UCSD-AML1 (cell line): ENCODE measurements around the gene MOK.
"Not testable (repeated sequence)": the region's sequence is repeated elsewhere in the genome, so short reads cannot be mapped to it uniquely, and the experiment has no call there.

Experiments
- DNase-seq: peaks from one replicate; lab custom pipeline; 2025; ENCODE audit not compliant: unreplicated experiment; lab: John Stamatoyannopoulos, UW

The MOK gene, protein sequence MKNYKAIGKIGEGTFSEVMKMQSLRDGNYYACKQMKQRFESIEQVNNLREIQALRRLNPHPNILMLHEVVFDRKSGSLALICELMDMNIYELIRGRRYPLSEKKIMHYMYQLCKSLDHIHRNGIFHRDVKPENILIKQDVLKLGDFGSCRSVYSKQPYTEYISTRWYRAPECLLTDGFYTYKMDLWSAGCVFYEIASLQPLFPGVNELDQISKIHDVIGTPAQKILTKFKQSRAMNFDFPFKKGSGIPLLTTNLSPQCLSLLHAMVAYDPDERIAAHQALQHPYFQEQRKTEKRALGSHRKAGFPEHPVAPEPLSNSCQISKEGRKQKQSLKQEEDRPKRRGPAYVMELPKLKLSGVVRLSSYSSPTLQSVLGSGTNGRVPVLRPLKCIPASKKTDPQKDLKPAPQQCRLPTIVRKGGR

DNA sequence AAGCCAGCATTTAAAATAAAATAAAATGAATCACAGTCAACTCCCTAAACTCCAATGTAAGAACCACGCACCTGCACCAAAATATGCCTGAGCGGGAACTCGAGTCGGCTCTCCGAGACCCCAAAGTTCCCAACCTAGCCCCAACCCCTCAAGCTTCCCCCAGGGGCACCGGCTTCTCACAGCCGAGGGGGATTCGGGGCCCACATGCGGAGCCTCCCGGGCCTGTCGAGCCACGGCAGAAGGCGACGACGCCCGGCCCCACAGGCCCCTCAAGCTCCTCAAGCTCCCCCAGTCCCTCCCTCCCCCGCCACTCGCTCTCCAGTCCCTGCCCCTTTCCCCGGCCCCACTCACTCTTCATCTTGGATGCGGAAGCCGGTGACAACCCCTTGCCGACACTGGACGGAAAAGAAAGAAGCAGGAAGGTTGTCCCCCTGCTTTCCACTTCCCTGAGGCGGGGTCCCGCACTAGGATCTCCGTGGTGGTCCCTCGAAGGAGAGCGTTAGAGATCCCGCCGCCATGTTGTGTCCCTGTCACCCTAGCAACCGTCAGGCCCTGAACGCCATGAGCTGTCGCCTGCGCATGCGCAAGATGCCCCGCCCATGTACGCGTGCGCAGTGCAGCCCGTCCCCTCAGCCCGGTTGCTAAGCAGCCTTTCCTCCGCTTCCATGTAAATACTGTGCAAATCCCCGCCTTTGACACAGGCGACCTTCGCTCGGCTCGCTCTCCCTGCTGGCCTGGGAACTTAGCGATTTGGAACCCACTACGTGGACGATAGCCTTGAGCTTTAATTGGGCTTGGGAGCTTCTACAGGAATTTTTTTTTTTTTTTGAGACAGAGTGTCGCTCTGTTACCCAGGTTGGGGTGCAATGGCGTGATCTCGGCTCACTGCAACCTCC is at the start of gene MOK:
Gene MOK, minus strand, starts transcription at position 554 of the 896 bp plus-strand sequence. Its CDS starts 196 bp downstream, at position 358.
- DNase-seq, result peak; percentile 98

DNA sequence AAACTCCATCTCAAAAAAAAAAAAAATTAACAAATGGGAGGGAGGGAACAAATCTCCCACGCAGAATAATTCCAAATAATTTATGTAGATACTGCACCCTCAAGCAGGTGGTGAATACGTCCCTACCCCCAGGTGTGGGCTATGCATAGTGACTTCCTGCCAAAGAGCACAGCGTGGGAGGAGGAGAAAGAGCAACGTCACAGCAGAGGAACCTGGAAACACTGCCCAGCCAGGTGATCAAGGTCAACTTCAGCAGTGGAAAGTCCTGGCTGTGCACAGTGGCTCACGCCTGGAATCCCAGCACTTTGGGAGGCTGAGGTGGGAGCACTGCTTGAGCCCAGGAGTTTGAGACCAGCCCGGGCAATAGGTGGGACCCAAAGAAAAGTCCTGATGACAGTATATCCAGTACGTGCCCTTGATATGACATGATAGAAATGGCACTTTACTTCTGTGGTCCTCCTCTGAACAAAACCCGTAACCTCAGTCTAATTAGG is 48.2 kb upstream of the MOK start:
- no peak for DNase-seq

DNA sequence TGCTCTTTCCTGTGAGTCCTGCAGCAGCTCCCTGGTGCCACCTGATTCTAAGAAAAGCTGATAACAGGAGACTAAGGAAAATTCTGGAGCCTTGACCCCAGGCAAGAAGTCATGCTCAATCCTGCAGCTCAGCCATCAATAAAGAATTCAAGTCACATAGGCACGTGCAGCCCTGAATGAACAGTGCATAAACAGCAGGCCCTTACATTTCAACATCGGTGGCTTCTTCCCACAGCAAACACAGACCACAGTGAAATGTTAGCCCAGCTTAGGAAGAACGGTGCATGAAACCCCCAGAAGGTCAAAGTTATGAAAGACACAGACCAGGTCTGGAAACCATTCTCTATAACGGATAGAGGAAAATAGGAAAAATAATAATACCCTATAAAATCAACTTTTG is 47.2 kb upstream of the MOK start:
- DNase-seq, result no peak

DNA sequence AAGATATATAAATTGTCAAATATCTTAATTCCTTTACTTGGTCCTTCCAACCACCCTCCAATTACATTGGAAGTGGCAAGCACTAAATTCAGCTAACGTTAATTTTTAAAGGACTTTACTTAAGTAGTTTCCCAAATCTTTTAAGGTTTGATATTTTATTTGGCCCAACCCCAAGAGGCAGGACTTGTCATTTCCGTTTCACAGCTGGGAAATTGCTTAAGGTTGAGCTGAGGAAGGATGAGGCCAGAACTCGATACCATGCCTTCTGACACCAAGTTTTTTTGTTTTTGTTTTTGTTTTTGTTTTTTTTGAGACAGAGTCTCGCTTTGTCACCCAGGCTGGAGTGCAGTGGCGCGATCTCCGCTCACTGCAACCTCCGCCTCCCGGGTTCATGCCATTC is 46.6 kb upstream of the MOK start:
- not testable (repeated sequence) for DNase-seq

DNA sequence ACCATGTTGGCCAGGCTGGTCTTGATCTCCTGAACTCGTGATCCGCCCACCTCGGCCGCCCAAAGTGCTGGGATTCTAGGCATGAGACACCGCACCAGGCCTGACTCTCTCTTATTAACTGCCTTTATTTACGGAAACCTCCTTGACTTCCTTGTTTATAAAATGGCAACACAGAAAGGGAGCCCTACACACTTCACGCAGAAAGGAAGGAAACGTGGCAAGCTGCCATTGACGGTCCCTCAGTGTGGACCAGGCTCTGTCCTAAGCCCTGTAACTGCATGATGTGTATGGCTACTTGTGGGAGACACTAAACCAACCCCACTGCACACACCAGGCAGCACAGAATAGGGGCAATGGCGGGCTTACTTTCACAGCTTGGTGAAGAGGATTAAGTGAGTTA is 46.1 kb upstream of the MOK start:
- no peak for DNase-seq

DNA sequence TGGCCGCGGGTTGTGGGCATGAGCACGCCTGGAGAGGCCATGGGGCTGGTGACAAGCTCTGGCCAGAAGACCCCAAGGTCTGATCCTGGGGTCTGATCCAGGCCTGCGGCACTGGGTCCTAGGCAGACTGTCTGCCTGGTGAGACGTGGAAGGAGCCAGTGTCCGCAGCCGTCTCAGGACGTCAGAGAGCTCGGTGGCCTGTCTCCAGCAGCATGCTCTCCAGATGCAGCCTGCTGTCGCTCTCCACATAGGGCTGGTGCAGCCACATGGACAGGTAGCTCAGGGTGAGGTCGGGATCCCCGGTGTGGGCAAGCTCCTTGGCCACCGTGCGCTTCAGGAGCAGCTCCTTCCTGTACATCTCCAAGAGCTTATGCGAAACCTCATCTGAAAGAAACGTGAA is 43.4 kb upstream of the MOK start:
- no peak for DNase-seq

DNA sequence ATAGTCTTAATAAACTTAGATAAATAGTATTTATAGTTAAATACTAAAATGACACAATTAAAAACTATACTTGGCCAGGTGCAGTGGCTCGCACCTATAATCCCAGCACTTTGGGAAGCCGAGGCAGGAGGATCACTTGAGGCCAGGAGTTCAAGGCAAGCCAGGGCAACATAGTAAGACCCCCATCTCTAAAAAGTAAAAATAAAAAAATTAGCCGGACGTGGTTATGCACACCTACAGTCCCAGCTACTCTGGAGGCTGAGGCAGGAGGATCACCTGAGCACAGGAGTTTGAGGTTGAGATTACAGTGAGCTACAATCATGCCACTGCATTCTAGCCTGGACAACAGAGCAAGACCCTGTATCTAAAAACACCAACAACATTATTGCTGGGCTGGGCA is 41.7 kb upstream of the MOK start:
- DNase-seq, result no peak

DNA sequence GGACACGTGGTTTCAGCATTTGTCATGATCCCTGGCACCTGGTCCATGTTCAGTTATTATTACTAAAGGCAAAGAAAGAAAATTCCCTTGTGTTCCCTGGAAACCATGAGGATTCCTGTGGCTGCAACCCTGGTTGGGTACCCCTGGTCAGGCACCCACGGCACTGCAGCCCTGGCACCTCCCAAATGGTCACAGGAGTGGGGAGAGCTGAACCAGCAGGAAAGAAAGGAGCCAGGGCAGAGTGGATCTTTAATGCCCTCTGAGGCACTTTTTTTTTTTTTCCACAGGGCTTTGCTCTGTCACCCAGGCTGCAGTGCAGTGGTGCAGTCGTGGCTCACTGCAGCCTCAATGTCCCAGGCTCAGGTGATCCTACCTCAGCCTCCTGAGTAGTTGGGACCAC is 40.3 kb upstream of the MOK start:
- DNase-seq, result no peak

DNA sequence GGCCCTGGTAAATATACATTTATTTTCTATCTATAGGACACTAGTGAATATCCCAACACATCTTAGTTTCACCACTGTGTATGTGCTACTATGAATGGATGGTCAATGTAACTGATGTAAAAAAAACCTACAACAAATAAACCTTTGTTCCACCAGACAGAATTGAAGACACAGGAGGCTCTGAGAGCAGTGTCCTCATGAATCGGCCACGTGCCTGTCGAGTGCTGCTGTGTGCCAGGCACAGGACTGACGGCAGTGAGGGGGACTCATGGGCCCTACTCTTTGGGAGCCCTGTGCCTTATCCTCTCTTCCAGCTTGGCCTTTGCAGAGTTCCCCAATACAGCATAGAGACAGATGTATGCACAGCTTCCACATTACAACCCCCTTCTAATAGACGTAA is 39.5 kb upstream of the MOK start:
- no peak for DNase-seq

DNA sequence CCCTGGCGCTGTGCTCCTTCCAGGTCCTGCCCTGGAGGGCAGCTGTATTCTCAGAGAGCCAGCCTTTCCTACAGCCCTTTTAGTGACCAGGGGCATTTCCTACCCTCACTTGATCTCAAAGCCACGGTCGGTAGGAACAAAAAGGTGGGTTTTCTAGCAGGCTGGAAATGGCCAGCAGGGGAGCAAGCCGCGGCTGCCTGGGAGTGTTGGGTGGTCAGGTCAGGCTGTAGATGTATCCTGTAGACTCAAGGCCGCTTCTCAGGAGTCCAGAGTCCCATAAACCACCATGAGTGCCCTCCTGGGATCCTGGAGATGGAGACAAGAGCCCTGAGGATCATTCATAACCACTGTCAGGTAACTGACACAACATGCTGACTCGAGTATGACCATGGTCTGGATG is 39.1 kb upstream of the MOK start:
- DNase-seq, result no peak

DNA sequence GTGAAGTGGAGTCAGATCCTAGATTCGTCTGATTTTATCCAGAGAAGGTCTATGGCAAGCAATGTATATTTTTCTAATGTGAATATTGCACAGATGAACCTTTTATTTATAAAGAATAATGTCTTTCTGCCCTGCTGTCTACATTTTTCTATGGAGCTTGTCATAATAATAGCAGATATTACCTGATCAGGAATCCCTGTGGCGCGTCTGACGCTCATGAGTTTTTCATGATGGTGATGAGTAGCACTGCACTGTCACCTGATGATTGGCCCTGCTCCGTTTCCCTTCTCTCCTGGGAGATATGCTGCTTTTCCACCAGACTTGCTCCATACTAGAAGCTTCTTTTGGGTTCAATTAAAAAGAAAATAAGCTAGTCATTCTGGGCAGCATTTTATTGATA is 37.3 kb upstream of the MOK start:
- DNase-seq, result no peak

DNA sequence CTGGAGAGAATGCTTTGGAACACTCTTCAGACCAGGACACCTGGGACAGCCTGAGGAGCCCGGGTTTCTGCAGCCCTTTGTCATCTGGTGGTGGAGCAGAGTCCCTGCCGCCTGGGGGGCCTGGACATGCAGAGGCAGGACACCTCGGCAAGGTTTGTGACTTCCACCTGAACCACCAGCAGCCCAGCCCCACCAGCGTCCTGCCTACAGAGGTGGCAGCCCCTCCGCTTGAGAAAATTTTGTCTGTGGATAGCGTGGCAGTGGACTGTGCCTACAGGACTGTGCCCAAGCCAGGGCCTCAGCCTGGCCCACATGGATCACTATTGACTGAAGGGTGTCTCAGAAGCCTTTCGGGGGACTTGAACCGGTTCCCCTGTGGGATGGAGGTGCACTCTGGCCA is 36.6 kb upstream of the MOK start:
- no peak for DNase-seq

DNA sequence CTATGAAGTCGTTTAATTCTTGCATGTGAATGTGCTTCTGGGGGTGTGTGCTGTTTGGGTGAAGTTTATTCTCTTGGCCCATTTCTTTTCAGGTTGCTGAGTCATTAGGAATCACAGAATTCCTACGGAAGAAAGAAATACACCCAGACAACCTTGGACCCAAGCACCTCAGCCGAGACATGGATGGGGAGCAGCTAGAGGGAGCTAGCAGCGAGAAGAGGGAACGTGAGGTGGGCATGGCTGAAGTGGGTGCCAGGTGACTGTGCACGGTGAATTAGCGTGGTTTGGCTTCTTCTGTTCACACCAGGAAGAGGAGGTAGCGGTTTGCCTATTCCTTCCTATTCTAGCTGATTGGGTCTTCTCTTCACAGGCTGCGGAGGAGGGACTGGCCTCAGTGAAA is 33.8 kb upstream of the MOK start:
- no peak for DNase-seq

DNA sequence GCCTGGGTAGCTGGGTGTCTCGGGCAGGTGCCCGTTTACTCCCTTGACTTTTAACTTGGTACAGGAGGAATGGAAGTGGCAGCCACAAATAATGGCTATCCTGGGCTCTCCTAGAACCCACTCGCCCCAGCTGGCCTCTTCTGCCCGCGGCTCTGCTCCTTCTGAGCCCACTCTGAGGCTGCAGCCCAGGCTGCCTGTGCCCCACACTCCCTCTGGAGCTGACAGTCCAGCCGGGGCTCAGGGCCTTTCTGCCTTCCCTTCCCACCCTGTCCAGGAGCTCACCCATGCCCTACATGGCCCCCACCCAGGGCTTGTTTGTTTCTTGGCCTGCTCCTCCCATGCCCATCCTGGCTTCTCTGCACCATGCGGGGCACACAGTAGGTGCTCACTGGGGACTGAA is 30.2 kb upstream of the MOK start:
- no peak for DNase-seq

DNA sequence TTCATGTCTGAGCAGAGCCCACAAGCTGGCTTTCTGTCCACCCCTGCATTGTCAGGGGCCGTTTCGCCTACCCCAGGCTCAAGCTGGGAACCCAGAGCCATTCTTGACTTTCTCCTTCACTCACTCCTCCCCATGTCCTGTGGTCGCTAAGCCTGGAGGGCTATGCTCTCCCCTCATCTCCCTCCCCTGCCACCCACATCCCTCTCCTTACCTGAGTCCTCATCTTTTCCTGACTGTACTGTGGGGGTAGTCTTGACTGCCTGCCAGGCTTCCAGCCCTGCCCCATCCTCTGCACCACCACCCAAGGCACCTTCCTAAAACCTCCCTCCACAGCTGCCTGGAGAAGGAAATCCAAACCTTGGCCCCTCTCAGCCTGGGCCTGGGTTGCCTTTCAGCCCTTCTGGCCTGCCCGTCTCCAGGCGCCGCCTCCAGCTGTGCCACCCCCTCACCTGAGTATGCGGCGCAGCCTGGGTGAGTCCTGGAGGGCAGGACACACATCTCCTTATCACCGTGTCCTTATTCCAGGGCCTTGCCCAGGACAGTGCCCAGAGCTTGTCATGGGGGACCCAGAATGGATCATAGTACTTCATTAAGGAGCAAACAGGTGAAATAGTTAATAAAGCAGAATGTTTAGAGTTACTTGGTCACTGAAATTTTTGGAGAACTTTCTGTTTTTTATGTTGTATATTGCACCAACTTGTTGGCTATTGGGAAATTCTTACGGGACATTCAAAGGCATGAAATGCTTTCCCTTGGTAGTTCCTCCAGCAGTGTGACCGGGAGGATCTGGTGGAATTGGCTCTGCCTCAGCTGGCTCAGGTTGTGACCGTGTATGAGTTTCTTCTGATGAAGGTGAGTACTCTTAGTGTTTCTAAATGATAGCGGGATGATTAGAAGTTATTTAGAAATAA is 29.1 kb upstream of the MOK start:
- DNase-seq, result no peak

DNA sequence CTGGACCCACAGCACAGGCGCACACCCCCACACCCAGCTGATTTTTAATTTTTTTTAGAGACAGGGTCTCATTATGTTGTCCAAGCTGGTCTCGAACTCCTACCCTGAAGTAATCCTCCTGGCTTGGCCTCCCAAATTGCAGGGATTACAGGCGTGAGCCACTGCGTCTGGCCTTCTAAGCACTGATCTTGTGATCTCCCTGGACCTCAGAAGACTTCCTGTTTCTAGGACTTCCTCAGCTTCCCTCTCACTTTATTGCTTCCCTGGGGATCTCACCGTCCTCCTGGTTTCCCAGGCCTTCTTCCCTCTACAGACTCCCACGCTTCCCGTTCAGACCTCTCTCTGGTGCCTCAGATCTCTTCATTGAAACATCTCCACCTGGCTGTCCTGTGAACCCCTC is 28.4 kb upstream of the MOK start:
- no peak for DNase-seq

DNA sequence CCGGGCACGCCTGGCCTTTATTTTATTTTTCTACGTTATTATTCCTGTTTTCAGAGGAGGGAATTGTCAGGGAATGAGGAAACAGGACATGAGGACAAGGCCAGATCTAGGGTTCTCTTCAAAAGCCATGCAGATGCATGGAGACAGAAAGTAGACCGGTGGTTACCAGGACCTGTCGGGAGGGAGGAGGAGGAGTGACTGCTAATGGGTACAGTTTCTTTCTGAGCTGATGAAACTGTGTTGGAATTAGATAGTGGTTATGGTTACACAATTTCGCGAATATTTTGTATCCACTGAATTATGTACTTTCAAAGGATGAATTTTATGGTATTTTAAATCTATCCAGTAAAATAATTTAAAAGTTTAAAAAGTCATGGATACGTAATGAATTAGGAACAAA is 25.8 kb upstream of the MOK start:
- no peak for DNase-seq

DNA sequence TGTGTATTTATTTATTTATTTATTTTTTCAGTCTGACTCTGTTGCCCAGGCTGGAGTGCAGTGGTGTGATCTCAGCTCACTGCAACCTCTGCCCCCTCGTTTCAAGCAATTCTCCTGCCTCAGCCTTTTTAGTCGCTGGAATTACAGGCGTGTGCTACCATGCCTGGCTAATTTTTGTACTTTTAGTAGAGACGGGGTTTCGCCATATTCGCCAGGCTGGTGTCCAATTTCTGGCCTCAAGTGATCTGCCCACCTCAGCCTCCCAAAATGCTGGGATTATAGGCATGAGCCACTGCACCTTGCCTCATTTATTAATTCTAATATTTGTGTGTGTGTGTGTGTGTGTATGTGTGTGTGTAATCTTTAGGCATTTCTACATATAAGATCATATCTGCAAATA is 24.4 kb upstream of the MOK start:
- not testable (repeated sequence) for DNase-seq

DNA sequence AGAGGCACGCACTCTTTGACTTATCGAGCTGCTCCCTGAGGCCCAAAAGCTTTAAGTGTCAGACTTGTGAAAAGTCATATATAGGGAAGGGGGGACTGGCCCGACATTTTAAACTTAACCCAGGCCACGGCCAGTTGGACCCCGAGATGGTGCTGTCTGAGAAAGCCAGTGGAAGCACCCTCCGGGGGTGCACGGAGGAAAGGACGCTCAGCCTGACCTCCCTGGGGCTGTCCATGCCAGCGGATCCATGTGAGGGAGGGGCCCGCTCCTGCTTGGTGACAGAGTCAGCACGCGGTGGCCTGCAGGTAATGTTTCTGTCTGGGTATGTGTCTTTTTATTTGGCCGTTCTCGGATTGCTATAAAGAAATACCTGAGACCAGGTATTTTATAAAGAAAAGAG is 21.6 kb upstream of the MOK start:
- DNase-seq, result no peak

DNA sequence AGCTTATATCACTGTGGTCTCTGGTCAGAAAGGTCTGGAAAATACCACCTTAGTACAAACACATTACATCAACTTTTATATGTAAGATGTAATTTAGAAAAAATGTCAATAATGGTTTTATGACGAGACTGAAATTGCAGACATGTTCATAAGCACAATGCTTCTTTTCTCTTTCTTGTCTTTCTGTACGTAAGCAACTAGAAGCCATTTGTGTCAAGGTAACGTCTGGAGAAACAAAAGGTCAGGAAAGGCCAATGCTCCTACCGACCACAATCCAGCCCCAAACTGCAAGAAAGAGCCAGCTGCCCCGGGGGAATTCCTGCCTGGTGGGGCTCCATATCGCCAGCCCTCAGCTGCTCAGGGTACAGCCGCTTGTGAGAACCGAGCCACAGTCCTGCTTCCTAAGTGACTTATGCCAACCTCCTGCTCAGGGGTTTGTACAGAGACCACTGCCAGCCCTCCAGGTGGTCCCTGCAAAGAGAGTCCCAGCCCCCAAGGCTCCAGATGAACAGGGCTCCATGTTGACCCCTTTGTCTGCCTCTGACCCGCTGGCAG is 20.9 kb upstream of the MOK start:
- DNase-seq, result no peak

DNA sequence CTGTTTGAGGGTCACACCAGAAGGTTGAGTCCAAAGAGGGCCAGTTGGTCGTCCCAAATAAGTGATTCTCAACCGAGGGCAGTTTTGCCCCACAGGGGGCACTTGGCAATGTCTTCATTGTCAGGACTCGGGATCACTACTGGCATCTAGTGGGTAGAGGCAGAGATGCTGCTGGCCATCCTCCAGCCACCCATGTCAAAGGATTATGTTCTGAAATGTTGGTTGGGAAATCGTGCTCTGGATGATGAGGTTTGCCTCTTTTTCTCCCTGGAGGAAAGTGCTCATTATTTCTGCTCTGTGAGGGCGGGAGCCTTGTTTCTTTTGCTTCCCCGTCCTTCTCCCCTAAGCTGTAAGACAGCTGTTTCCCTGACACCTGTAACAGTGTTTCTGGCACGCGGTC is 18.1 kb upstream of the MOK start:
- peak; percentile 46 for DNase-seq
